Hematopoietic multipotent progenitor cell treated with erythropoietin and hydrocortisone succinate and interleukin-3 and kit ligand, for 8 days (in vitro differentiated cells): ENCODE data around the gene URAD.

ENCODE experiments used
- DNase-seq: peaks from one replicate; pipeline ENCODE4 v3.0.0-alpha.2; 2015

URAD gene

GRCh38 chr13:27997904-27998522, 9.5 kb upstream of the URAD start:
- peak; percentile 61 for DNase-seq

- no peak for DNase-seq
Observed at GRCh38 chr13:27991881-27992280, 3.4 kb upstream of the URAD start.

GRCh38 chr13:27985600-27985999, 2.9 kb downstream of the URAD start:
- DNase-seq, result no peak

GRCh38 chr13:27982361-27982760, 6.1 kb downstream of the URAD start:
- DNase-seq, result no peak

- no peak for DNase-seq
Observed at GRCh38 chr13:27981006-27981708, 7.3 kb downstream of the URAD start.

- no peak for DNase-seq
Observed at GRCh38 chr13:27980280-27980998, 8.1 kb downstream of the URAD start.

GRCh38 chr13:27979765-27980279, 8.7 kb downstream of the URAD start:
- no peak for DNase-seq

GRCh38 chr13:27979001-27979643, 9.4 kb downstream of the URAD start:
- DNase-seq, result no peak

GRCh38 chr13:27978301-27978968, 10.1 kb downstream of the URAD start:
- DNase-seq, result no peak

- DNase-seq, result no peak
Observed at GRCh38 chr13:27977476-27978300, 10.8 kb downstream of the URAD start.

GRCh38 chr13:27976362-27977091, 12.0 kb downstream of the URAD start:
- DNase-seq, result no peak

- DNase-seq, result no peak
Observed at GRCh38 chr13:27975564-27976361, 12.7 kb downstream of the URAD start.

GRCh38 chr13:27973961-27974662, 14.4 kb downstream of the URAD start:
- DNase-seq, result no peak

- no peak for DNase-seq
Observed at GRCh38 chr13:27973291-27973690, 15.2 kb downstream of the URAD start.

GRCh38 chr13:27972478-27972820, 16.0 kb downstream of the URAD start:
- no peak for DNase-seq

GRCh38 chr13:27971776-27972477, 16.6 kb downstream of the URAD start:
- no peak for DNase-seq

- no peak for DNase-seq
Observed at GRCh38 chr13:27971236-27971645, 17.3 kb downstream of the URAD start.

GRCh38 chr13:27970382-27971235, 17.9 kb downstream of the URAD start:
- no peak for DNase-seq
